ENCODE results near the gene URB2.

URB2 gene

GRCh38 chr1:229709500-229710013 lies 83.5 kb downstream of the URB2 start:
- POLR2A ChIA-PET (ENCODE audit: low non-redundant PET) = no interaction called here
- DNase-seq (ENCODE audit: low spot score) = no peak
- CTCF ChIA-PET = no interaction called here
- TF ChIP-seq, protein P1, sequence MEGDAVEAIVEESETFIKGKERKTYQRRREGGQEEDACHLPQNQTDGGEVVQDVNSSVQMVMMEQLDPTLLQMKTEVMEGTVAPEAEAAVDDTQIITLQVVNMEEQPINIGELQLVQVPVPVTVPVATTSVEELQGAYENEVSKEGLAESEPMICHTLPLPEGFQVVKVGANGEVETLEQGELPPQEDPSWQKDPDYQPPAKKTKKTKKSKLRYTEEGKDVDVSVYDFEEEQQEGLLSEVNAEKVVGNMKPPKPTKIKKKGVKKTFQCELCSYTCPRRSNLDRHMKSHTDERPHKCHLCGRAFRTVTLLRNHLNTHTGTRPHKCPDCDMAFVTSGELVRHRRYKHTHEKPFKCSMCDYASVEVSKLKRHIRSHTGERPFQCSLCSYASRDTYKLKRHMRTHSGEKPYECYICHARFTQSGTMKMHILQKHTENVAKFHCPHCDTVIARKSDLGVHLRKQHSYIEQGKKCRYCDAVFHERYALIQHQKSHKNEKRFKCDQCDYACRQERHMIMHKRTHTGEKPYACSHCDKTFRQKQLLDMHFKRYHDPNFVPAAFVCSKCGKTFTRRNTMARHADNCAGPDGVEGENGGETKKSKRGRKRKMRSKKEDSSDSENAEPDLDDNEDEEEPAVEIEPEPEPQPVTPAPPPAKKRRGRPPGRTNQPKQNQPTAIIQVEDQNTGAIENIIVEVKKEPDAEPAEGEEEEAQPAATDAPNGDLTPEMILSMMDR (conservative IDR thresholded peaks at IDR 0.05; ENCODE audit: low read depth) = no peak
- no peak overlapping the region for H3K27ac ChIP-seq
